LNCaP clone FGC (cell line): ENCODE results near the gene FAM124A.
"Not testable (repeated sequence)": the region's sequence is repeated elsewhere in the genome, so short reads cannot be mapped to it uniquely, and the experiment has no call there.

Experiments used
- DNase-seq: peaks from one replicate; pipeline ENCODE4 v3.0.0-alpha.2; 2011; ENCODE audit warnings: low read depth
- H3K4me3 ChIP-seq: 2 replicates; pipeline ENCODE4 v1.5.1; 2011; ENCODE audit warnings: mild to moderate bottlenecking, low read depth, low read length, control low read depth
- TF ChIP-seq, protein P1 (sequence below): IDR thresholded peaks from 2 replicates; pipeline ENCODE4 v1.5.1; 2012; ENCODE audit warnings: mild to moderate bottlenecking; ENCODE audit not compliant: control insufficient read depth, insufficient read depth; ENCODE audit errors: extremely low read depth

Gene FAM124A

DNA sequence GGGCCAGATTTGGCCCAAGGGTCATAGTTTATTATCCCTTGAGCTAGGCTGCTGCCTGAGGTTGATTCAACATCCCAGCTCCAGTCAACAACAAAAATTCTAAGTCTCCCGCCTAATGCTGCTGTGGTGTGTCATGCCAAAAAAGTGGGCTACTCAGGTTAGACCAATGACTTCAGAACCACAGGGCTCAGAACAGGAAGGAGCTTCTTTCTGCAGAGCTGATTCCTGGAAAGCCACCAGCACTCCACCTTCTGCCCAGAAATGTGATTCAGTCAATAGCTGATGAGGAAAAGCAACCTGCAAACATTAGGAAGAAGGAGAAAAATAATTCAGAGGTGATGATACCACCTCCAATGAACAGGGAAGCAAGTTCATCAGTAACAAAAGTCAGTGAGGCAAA lies 61.2 kb downstream of the FAM124A start:
- DNase-seq, result no peak

DNA sequence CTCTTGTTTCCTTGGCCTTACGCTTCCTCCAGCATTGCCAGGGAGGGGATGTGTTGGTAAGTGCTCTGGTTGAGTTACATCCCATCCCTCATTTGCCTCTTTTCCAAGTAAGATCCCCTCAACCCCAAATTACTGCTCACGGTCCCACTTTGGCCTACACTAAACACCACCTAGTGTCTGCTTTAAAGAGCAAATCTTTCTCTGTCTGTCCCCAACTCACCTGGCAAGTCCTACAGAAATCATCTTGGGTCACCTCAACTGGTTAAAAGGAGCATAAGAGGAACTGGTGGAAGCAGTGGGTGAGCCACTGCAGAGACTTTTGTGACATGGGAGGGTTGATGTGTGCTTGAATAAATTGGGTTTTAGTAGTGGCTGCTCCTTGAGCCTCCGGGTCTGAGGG lies 62.1 kb downstream of the FAM124A start:
- DNase-seq, result no peak
- TF ChIP-seq, protein P1, sequence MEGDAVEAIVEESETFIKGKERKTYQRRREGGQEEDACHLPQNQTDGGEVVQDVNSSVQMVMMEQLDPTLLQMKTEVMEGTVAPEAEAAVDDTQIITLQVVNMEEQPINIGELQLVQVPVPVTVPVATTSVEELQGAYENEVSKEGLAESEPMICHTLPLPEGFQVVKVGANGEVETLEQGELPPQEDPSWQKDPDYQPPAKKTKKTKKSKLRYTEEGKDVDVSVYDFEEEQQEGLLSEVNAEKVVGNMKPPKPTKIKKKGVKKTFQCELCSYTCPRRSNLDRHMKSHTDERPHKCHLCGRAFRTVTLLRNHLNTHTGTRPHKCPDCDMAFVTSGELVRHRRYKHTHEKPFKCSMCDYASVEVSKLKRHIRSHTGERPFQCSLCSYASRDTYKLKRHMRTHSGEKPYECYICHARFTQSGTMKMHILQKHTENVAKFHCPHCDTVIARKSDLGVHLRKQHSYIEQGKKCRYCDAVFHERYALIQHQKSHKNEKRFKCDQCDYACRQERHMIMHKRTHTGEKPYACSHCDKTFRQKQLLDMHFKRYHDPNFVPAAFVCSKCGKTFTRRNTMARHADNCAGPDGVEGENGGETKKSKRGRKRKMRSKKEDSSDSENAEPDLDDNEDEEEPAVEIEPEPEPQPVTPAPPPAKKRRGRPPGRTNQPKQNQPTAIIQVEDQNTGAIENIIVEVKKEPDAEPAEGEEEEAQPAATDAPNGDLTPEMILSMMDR, result no peak
- H3K4me3 ChIP-seq, result no peak overlapping the region

More for the DNA sequence above, 61.2 kb downstream of the FAM124A start:
- TF ChIP-seq, protein P1, result no peak
- H3K4me3 ChIP-seq, result no peak overlapping the region

DNA sequence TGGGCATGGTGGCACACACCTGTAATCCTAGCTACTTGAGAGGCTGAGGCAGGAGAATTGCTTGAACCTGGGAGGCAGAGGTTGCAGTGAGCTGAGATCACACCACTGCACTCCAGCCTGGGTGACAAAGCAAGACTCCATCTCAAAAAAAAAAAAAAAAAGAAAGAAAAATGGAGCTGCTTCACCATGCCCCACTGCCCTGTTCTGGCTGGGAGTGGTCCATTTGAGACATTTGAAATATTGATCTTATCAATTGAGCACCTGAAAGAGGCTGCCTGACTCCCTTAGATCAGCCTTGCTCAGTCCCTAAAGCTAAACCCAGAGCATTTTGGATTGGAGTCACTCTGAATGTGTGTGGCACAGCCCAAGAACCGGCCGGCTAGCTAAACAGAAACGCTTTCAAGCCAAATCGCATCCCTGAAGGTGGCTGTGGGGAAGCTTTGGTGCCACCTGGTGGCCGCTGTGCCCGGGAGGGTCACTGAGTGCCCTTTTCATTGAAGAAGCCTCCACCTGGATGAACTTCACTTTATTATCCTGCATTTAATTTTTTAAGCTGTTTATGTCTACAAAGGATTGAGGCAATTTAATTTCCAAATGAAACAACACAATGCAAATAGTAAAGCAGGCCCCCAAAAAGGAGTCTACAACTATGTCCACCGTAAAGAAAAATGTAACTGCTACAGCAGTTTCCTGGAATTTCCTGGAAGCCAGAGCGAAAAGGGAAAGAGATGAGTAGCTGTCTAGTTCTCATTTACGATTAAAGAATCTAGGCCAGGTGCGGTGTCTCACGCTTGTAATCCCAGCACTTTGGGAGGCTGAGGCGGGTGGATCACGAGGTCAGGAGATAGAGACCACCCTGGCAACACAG lies 64.2 kb downstream of the FAM124A start:
- DNase-seq, result no peak
- no peak overlapping the region for H3K4me3 ChIP-seq
- TF ChIP-seq, protein P1, result peak; percentile 84

DNA sequence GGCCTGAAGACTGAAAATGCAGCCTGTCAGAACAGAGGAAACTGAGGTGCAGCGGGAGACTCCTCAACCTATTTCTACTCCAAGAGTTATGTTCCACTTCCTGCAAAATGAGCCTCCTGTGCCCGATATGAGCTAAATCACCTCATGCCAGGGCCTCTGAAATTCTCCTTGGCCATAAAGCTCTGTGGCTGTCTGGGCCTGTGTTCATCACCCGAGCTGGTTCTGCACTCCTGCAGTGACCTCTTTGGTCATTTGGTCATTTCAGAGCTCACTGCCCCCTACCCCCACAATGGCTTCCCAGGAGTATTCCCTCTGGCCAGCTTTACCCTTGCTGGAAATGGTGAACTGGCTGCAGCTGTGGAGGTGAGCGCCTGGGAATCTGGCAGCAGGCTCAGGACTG lies 65.6 kb downstream of the FAM124A start:
- no peak for DNase-seq
- no peak overlapping the region for H3K4me3 ChIP-seq
- TF ChIP-seq, protein P1, result no peak

DNA sequence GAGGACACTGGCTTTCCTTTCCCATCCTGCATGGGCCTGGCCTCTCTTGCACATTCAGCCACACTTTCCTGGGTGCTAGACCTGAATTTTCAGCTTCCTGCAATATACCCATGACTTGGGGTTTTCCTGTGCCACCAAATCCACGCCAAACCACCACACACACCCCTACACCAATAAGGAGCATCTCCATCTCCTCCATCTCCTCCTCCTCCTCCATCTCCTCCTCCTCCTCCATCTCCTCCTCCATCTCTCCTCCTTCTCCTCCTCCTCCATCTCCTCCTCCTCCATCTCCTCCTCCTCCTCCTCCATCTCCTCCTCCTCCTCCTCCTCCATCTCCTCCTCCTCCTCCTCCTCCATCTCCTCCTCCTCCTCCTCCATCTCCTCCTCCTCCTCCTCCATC lies 66.1 kb downstream of the FAM124A start:
- TF ChIP-seq, protein P1, result 0 out of 2 replicates have a peak, but pooled peaks have one; percentile 1
- H3K4me3 ChIP-seq, result not testable (repeated sequence)

DNA sequence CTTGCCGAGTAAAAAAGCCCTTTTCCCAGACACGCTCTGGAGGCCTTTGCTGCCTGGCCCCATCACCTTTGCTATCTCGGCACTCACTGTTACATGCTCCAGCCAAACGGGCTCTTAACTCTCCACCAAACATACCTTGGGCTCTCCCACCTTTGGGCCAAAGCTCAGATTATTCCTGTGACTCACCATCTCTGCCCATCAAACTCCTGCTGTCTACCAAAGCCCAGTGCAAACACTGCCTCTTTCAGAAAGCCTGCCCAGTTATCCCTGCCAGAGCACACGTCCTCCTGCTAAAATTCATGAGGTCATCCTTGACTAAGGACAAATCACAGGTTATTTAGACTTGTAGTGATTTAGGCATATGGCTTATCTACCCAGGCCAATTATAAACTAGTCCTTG lies 69.1 kb downstream of the FAM124A start:
- no peak overlapping the region for H3K4me3 ChIP-seq
- TF ChIP-seq, protein P1, result no peak
- DNase-seq, result no peak

More for the DNA sequence above, 66.1 kb downstream of the FAM124A start:
- not testable (repeated sequence) for DNase-seq
